GM21825 (cell line): ENCODE results near the gene TCERG1L.

ENCODE experiments used
- ATAC-seq: cut with Tn5 transposase; IDR thresholded peaks from one replicate; pipeline ENCODE4 v1.9.1; 2021; ENCODE audit warnings: mild to moderate bottlenecking, moderate library complexity; ENCODE audit not compliant: unreplicated experiment

Gene TCERG1L

DNA sequence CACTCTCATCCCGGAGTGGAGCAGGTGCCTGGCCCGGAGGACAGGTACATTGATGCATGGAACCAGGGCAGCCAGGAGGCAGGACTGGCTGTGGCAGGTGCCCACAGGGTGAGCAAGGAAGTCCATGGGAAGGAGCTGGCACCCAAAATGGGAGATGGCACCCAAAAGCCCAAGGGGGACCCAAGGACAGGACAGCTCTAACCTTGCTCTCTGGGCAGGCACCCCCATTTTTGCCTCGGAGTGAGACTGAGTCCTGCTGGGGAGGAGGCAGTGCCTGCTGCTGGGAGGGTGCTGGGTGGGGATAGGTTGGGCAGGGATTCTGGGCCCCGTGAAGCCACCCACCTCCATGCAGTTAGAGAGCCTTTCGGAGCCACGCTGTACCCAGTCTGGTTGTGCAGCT lies 234.5 kb downstream of the TCERG1L start:
- ATAC-seq = no peak

DNA sequence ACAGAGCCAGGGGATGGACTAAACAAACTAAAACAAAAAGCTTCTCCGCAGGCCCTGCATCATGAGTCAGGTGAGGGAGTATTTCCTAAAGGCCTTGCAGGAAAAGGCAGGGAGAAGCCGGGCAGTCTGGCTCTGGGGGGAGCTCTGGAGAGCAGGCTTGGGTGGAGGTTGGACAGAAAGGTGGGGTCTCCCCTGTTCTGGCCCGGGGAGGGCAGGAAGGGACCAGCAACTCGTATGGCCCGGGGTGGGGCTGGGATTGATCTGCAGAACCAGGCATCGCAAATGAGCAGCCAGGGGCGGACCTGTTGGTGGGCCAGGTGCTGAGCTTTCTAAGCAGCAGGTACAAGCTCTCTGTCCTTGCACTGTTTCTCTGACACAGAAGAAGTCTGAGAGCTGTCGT lies 235.2 kb downstream of the TCERG1L start:
- no peak for ATAC-seq

DNA sequence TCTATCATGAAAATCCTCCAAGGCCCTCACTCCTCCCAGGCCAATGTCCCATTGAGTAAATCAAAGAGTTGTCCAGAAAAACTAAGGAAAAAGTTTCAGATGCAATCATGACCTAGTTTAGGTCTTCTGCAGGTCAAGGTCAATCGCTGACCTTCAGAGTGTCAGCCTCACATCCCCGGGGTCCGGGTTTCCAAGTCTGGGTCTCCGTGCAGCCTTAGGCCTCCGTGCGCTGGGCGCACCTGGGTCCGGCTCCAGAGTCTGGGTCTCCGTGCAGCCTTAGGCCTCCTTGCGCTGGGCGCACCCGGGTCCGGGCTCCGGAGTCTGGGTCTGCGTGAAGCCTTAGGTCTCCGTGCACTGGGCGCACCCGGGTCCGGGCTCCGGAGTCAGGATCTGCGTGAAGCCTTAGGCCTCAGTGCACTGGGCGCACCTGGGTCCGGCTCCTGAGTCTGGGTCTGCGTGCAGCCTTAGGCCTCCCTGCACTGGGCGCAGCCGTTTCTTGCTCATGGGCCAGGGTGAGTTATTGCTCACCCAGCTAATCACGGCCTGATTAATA lies 236.2 kb downstream of the TCERG1L start:
- no peak for ATAC-seq

DNA sequence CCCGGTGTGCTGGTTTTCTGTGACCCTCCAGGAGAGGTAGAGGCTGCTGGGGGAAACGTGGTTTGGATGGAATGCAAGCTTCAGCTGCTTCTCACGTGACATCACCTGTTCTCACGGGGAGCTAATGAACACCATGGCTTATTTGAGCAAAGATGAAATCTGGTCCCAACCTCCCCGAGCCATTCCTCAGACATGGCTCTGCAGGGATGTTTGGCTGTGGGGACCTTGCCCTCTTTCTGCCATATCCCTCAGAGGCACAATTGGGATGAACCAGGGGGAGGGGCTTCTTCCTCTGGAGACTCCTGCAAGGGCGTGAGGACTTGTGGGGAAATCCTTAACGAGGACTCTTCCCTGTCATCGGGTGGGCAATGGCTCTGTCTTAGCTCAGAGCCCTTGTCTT lies 236.8 kb downstream of the TCERG1L start:
- ATAC-seq = no peak

DNA sequence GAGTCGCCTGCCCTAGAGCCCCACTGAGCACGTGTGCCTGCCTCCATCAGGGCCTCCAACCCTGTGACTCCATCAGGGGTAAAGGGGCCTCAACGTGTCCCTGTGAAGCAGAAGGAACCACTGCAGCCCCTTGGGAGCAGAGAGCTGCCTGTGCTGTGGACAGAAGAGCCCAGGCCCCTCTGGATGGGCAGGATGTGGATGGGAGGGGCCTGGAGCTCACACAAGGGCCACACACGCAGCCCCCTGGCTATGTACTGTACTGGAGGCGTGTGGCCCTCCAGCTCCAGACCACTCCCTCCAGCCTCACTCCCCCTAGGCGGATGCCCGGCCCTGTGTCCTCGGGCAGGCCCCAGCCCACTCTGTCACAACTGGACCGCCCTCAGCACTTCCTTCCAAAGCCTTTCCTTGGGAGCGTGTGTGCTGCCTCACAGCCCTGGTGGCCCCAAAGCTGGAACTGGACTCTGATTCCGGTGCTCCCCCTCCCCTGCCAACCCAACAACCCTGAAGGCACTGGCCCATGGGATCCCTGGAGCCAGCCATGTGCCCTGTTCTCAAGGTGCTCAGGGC lies 238.0 kb downstream of the TCERG1L start:
- ATAC-seq = no peak

DNA sequence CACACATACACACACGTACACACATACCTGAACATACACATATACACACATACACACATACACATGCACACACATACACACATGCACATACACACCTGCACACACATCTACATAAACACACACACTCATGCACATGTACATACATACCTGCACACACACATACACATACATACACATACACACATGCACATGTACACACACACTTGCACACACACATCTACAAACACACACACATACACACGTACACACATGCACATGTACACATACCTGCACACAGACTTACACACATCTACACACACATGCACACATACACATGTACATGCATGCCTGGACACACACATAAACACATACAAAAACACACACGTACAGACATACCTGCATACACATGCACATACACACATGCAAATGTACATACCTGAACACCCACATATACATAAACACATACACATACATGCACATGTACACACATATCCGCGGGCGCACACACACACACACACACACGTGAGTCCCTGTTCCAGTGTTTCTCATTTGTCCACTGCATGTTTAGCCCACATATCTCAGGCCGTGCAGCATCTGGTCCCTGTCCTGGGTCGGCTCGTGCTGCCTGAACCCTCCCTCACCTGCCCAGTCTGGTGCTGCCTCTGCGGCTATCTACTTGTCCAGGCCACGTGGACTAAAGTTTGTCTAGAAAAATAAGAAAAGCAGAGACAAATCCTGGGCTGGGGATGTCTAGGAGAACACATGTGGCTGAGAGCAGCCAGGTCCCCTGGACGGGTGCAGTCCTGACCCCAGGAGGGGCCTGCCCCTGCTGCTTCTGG lies 238.7 kb downstream of the TCERG1L start:
- ATAC-seq = no peak

DNA sequence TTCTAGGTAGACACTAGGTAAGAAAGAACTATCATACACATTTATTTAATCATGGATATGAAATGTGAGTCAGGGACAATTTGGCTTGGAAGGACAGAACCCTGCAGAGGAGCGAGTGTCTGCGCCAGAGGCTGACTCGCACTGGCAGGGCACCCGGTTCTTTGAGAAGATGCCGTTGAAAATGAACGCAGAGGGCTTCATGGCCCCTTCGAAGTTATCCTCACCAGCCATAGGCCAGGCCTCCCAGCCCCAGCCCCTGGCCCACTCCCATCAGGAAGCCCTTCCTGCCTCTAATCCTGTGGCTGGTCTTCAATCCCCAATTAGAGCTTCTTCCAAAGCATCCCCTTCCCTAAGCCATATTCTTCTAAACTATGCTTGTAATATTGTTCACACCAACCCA lies 239.8 kb downstream of the TCERG1L start:
- ATAC-seq = no peak

DNA sequence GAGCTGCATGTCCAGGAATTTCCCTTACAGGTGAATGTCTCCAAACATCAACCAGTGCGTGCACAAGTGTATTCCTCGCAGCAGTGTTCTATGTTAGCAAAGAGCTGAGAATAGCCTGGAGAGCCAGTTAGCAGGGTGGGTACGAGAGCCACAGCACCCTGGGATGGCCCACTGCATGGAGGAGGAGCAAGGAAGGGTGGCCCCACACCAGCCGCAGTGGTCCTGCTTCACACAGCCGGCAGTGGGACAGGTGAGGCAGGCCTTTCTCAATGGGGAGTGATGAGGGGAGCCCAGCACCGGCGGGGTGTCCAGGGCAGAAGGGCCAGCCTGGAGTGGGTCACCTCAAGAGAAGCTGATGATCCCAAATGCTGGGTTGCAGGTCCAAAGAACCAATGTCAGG lies 240.7 kb downstream of the TCERG1L start:
- ATAC-seq = no peak

DNA sequence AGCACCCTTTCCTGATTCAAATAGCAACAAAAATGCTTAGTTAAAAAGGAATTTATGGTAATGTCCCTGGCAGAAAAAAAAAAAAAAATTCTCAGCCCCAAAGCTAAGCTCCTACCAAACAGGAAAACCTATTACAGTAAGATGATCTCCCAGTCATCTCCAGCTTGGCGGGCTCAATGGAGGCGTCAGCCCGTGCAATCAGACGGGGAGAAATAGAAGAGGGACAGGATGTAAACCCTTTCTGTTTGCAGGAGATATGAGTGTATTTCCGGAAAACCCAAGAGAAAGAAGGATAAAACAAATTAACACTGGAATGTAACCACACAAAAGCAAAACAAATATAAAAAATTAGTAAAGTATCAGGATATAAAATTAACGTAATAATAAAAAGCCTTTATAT lies 242.8 kb downstream of the TCERG1L start:
- no peak for ATAC-seq

DNA sequence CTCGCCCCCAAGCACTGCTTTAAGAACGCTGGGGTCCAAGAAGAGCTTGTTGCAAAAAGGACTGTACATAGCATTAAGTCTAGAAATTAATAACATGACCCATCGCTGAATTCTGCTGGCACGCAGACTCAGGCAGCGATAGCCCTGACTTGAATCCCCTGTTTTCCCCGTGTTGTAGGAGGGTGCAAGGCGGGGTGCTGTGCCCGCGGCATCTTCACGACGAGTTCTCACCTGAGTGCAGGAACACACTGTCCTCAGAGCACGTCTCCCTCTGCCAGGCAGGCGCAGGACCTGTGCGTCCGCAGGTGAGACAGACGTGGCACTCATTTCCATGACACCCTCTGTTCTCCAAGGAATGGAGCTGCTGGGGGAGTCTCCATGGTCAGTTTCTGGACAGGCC lies 243.2 kb downstream of the TCERG1L start:
- no peak for ATAC-seq

DNA sequence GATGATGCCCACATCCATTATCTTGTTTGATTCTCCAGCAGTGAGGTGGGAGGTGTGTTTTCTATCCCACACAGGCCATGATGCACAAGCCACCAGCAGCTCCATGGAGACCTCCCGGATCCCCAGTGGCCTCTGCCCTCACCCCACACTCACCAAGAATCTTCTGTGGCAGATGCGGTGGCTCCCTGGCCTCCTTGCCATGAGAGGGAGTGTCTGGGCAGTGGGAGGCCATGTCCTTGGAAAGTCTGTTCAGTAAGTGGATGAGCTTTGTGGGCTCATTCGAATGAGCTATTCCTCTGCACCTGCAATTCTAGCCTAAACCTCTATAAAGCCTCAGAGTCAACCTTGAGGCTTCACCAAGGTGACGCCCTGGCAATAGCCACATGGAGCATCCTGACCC lies 243.8 kb downstream of the TCERG1L start:
- ATAC-seq = no peak

DNA sequence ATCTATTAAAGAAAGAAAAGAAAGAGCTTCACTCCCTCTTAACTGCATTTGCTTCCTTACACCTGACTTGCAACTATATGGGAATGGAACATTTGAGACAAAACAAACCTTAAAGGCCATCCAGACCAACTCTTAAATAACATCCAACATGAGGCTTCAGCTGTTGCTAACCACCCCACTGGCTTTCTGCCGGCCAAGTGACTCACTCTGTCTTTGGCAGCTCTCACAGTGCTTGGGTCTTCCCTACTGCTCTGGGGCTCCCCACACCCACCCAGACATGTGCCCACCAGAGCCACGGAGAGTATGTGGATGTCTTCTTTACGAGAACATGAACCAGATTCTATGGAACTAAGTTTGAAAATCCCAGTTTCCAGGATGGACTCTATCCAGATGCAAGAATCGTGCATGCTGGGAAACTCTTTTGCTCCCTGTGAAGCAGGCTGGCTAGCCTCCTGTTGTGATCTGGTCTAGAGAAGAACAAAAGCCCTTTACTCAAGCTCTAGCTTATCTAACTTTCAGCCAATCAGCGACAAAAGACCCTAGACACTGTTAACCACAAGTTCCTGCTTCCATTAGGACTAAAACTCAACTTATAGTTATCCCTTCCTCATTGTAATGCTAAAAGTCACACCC lies 245.7 kb downstream of the TCERG1L start:
- ATAC-seq = no peak

DNA sequence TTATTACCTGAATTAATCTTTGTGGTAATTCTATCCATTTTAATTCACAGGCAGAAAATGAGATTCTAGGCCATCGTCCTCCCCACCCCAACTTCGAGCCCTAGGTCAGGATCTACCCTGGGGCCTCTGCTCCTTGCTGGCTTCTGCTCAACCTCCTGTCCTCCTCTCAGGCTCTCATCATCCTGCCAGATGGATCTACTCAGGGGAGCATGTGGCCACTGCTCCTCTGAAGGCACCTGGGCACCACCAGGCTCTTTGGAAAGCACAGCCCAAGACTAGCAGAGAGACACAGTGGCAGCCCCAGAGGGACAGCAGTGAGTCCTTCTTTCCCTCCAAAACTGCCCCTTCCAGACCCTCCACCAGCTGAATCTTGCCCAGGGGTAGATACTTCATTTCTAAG lies 248.2 kb downstream of the TCERG1L start:
- no peak for ATAC-seq

DNA sequence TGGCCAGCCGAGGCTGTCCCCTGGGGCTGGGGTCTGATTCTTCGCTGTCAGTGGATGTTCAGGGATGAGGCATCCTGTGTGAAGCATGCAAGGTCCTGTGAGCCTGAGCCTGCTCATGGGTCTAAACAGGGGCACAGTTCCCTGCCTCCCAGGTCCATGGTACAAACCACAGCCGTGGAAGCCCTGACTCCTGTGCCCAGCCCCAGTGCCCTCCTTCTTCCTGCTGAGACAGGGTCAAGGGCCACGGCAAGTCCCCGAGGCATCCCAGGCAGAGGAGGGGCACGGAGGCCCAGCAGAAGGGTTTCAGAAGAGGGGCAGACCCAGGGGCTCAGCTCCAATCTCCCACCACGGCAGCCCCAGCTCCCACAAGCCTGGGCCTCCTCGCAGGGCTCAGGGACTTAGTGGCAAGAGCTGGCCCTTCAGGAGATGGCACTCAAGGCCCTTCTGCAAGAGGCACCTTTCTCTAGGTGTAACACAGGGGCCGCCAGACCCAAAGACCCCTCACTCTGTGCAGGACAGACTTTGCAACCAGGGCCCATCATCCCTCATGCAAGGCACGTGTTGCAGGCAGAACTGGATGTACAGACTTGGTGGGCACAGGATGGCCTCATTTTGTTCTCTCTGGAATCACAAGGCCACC lies 248.8 kb downstream of the TCERG1L start:
- no peak for ATAC-seq

DNA sequence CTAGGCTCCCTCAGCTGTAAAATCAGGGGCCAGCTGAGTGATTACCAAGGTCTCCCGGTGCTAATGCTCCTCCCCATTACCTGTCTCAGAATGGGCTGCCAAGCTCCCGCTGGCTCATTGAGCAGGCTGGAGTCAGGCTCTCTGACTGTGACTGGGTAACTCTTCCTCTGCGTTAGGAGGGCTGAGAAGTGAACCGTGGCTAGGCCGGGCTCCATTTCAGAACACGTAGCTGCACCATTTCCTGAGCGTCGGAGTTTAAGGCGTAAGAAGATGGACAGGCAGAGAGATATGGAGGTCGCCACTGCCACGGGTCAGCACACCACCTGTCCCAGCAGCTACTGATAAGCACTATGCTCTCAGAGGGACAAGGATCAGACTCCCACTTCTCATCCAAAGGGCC lies 250.3 kb downstream of the TCERG1L start:
- no peak for ATAC-seq

DNA sequence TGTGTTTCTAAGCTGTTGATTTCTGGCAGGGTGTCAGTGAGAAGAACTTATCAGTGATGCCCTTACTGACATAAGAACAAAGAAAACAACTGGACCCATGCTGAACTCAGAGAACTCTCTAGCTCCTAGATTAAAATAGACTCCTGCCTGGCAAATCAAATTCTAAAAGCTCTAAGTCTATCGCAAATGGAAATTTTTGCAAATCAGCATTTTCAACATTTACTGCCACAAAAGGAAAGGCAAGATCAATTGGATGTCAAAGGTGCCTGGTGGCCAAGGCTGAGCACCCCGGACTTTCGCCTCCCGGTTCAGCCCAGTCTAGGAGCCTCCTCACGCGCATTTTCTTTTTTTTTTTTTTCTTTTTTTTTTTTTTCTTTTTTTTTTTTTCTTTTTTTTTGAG lies 251.6 kb downstream of the TCERG1L start:
- no peak for ATAC-seq

DNA sequence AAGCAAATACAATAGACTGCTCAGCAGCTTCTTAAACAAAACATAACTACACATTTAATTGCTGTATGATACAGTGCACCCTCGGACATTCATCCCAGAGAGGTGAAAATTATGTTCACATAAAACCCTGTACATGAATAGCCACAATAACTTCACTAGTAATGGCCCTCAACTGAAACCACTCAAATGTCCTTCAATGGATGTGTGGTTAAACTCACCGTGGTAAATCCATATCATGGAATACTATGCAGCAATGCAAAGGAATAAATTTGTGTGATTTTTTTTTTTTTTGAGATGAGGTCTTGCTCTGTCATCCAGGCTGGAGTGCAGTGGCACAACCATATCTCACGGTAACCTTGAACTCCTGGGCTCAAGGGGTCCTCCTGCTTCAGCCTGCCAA lies 252.7 kb downstream of the TCERG1L start:
- ATAC-seq = no peak

DNA sequence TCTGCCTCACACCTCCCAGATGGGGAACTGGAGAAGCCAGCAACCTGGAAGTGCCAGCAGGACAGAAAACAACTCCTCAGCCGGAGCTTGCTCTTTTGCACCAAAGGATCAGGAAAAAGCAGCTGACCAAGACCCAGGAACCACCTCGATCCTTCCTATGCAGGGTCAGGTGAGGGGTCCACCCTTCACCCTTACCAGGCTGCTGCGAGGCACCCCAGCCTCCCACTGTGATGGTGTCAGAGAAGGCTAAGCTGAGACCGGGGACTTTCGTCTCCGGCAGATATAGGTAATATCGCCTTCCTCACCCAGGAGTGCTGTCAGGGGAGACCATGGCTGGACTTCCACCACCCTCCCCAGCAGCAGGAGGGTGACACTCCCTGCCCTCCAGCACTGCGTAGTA lies 254.7 kb downstream of the TCERG1L start:
- no peak for ATAC-seq

DNA sequence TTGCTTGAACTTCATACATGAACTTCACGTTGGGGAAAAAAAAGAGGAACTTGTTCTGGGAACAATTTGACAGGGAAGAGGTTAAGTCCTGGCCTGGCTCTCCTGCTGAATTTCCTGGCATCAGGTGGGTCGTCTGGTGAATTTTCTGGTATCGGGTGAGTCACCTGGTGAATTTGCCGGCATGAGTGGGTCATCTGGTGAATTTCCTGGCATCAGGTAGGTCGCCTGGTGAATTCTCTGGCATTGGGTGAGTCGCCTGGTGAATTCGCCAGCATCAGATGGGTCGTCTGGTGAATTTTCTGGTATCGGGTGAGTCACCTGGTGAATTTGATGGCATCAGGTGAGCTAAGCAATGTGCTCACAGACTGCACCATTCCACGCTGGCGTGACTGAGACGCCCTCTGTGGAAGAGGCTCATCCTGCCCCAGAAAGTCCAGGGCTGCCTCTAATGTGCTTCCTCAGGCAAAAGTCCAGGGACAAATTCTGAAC lies 255.4 kb downstream of the TCERG1L start:
- ATAC-seq = no peak

DNA sequence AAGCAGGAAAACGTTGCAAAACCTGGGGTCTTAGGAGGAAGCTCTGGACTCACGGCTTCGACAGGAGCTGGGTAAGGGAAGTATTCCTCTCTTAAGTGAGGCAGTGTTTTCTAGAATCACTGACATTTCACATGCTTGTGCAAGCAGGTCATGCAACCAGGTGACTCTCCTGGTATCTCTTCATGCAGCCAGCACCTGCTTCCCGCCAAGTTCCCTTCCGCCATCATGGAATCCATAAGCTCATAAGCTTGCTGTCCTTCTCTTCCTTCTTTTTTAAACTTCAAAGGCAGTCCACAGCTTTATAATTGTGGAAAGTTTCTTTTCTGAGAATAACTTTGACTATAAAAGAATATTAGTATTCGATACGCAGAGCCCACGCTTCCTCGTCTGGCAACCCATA lies 256.1 kb downstream of the TCERG1L start:
- no peak for ATAC-seq

DNA sequence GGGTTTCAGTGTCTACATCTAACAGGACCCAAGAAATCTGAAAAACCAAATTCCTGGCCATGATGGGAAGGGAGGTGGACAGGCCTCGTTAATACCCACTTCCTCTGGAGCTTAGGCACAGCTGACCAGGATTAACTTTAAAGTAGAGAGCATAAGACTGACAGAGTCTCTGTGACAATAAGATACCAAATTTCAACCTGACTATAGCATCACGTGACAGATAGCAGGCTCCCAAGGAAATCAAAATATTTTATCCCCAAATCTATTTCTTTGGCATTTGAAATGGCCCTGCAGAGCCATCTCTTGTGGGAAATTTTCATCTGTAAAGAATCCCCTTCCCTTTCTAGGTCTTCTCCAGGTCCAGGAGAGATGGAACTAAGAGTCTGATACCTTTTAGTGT lies 258.3 kb downstream of the TCERG1L start:
- no peak for ATAC-seq
